GM19240 (cell line): ENCODE measurements around the gene CKM.

Experiments used
- DNase-seq: peaks from one replicate; pipeline ENCODE4 v3.0.0; 2011; ENCODE audit warnings: low spot score; ENCODE audit not compliant: insufficient read length

CKM gene

GRCh38 chr19:45322744-45323281, at the start of gene CKM:
CKM (minus strand) TSS chr19:45322875; CDS start chr19:45319713, 3,162 bp downstream.
- no peak for DNase-seq

GRCh38 chr19:45370410-45371204, 47.9 kb upstream of the CKM start, which contains the start of gene ERCC2:
ERCC2 (minus strand) TSS chr19:45370573; CDS start chr19:45370540, 33 bp downstream.
- peak; percentile 100 for DNase-seq

- no peak for DNase-seq
Observed at GRCh38 chr19:45368737-45369340, 46.2 kb upstream of the CKM start.

GRCh38 chr19:45368127-45368526, 45.5 kb upstream of the CKM start:
- DNase-seq = no peak

GRCh38 chr19:45364696-45365095, 42.0 kb upstream of the CKM start:
- no peak for DNase-seq

GRCh38 chr19:45363861-45364459, 41.3 kb upstream of the CKM start:
- DNase-seq = no peak

- DNase-seq = no peak
Observed at GRCh38 chr19:45362291-45362690, 39.6 kb upstream of the CKM start.

- no peak for DNase-seq
Observed at GRCh38 chr19:45361608-45362007, 38.9 kb upstream of the CKM start.

GRCh38 chr19:45358213-45358792, 35.6 kb upstream of the CKM start:
- no peak for DNase-seq

- no peak for DNase-seq
Observed at GRCh38 chr19:45357445-45357783, 34.7 kb upstream of the CKM start.

GRCh38 chr19:45356760-45357444, 34.2 kb upstream of the CKM start:
- no peak for DNase-seq

- no peak for DNase-seq
Observed at GRCh38 chr19:45355910-45356309, 33.2 kb upstream of the CKM start.

- no peak for DNase-seq
Observed at GRCh38 chr19:45355402-45355801, 32.7 kb upstream of the CKM start.

GRCh38 chr19:45354241-45354842, 31.7 kb upstream of the CKM start:
- no peak for DNase-seq

GRCh38 chr19:45352914-45353796, 30.5 kb upstream of the CKM start:
- no peak for DNase-seq

- DNase-seq = no peak
Observed at GRCh38 chr19:45352471-45352870, 29.8 kb upstream of the CKM start.

- no peak for DNase-seq
Observed at GRCh38 chr19:45352062-45352461, 29.4 kb upstream of the CKM start.

GRCh38 chr19:45351401-45351952, 28.8 kb upstream of the CKM start:
- no peak for DNase-seq

- no peak for DNase-seq
Observed at GRCh38 chr19:45350477-45351058, 27.9 kb upstream of the CKM start.
